ENCODE measurements around the gene PWWP2B.
"Not testable (repeated sequence)": the region's sequence is repeated elsewhere in the genome, so short reads cannot be mapped to it uniquely, and the experiment has no call there.

Gene PWWP2B

DNA sequence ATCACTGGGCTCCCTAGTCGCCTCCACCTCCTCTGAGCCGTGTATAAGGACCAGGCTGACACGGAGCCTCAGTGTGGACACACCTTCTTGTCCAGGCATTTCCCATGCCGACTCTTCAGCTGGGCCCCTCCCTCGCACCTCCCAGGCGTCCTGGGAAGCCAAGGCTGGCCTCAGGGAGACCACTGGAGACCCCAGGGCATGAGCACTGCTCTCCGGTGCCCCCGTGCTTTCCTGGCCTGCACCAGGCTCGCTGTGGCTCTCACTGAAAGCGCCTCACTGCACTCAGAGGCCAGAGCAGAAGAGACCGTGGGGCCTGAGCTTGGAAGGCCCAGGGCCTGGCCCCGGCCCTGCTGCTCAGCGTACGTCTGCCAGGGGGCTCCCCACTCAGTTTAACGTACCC is 33.6 kb upstream of the PWWP2B start:
- no peak for DNase-seq

DNA sequence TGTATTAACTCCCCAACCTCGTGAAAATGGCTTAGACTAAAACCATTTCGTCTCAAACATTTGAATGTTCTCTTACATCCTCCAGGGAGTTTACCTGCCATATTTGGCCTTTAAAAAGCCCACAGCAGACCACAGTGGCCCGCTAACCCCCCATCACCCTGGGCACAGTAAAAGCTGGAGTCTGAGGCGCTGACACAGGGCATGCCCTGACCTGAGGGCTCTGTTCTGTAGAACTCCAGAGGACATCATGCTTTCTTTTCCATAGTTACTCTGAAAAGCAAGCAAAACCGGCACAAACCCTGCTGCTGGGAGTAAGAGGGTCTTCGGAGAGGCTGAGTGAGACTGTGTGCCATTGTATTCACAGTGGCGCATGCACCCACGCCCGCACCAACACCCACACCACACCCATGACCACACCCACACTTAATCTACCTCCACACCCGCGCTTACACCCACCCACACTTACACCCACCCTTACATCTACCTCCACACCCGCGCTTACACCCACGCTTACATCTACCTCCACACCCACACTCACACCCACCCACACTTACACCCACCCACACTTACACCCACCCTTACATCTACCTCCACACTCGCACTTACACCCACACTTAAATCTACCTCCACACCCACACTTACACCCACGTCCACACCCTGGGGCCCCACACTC is 32.9 kb upstream of the PWWP2B start:
- DNase-seq = peak in 41 of 56 donors; percentile 4 to 90 (median 34)

DNA sequence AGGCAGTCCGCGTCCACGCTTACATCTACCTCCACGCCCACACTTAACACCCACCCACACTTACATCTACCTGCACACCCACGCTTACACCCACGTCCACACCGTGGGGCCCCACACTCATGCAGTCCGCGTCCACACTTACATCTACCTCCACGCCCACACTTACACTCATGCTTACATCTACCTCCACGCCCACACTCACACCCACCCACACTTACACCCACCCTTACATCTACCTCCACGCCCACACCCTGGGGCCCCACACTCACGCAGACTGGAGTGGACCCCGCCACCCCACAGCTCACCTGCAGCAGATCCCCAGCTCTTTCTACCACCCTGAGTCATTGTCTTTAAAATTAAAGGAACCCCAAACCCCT is 32.4 kb upstream of the PWWP2B start:
- peak in 10 of 56 donors; percentile 2 to 91 (median 25) for DNase-seq

DNA sequence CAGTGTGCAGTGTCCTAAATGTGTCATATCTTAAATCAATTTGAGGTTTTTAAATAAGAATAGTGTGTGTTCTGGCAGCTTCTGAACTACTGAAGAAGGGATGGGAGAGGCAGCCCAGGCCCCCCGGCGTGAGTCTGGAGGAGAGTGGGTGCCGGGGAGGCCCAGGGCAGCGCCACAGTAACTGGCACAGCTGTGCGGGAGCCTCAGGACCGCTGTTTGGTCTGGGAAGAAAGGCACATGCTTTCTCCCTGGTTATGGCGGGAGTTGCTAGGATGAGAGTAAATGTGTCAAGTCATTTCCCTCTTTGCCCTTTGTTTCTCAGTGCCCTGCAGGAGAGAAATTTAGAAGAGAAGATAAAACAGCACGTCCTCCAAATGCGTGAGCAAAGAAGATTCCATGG is 31.9 kb upstream of the PWWP2B start:
- DNase-seq = no peak

DNA sequence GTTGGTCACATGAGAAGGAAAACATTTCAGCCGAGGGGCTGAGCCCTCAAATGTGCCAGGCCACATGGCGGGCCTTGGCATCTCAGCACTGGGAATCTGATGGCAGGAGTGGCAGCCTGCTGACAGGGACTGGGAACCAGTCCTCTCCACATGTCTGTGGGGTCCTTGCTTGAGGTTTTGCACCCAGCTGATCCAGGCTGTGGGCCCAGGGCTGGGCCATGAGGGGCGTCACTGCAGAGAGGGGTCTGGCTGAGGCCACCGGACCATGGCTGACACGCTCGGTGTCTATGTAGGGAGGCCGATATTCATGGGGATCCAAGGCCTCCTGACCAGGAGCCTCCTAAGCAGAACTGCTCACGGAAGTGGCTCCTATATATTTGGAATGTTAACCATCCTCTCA is 31.0 kb upstream of the PWWP2B start:
- DNase-seq = no peak

DNA sequence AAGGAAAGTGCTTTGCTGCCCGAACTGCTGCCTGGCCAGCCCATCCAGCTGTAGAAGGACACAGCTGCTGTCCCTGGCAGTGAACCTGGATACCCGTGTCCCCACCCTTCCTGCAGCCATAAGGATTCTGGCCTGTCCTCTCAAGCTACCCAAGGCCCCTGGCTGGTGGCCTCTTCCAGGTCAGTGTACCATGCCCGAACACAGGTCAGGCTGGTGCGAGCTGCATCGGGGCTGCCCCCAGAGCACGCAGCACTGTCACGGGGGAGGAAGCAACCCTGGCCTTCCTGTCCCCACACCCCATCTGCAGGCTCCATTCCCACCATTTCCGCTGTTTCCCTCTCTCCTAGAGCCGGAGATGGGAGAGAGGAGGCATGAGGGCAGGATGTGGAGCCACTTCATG is 30.5 kb upstream of the PWWP2B start:
- no peak for DNase-seq

DNA sequence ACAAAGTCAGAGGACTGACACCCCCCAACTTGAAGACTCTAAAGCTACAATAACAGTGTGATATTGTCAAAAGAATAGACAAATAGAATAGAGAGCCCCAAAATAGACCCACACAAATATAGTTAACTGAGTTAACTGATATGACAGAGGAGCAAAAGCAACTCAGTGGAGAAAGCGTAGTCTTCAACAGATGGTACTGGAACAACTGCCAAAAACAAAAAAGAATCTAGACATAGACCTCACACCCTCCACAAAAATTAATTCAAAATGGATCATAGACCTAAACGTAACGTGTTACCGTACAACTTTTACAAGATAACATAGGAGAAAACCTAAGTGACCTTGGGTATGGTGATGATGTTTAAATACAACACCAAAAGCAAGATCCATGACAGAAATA is 28.6 kb upstream of the PWWP2B start:
- no peak for DNase-seq

DNA sequence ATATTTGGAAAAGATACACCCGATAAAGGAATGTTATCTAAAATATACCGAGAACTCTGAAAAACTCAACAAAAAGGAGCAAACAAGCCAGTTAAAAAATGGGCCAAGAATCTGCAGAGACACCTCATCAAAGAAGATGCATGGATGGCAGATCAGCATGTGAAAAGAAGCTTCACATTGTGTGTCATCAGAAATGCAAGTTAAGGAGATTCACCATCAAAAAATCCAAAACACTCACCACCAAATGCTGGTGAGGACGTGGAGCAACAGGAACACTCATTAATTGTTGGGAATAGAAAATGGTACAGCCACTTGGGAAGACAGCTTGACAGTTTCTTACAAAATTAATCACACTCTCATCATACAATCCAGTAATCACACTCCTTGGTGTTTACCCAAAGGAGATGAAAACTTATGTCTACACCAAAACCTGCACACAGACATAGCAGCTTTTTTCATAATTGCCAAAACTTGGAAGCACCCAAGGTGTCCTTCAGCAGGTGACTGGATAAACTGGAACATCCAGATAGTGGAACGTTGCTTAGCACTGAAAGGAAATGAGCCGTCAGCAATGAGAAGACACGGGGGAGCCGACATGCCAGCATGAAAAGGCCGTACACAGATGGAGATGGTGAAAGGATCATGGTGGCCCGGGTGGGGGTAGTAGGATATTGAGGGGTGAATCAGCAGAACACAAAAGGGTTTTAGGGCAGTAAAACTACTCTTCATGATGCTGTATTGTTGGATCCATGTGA is 27.9 kb upstream of the PWWP2B start:
- DNase-seq = no peak

DNA sequence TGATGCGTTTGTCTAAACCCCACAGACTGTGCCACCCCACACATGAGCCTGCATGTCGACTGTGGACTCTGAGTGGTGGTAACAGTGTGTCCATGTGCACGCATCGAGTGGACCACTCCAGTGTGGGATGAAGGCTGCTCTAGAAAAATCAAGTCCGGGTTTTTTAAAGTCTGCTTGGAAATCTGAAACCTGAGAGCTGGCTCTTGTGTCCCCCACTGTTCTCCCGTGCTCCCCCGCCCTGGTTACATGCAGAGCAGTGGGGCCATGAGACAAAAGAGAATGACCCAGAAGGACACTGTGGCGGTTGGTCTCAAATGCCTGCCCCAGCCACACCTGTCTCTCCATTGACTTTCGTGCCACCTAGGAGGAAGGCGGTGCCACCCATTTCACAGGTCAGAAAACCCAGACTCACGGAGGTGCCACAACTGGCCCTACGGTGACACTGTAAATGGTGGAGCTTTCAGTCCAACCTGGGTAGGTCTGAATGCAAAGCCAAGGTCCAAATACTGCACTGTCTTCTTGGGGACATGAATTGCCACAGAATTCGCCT is 27.3 kb upstream of the PWWP2B start:
- no peak for DNase-seq

DNA sequence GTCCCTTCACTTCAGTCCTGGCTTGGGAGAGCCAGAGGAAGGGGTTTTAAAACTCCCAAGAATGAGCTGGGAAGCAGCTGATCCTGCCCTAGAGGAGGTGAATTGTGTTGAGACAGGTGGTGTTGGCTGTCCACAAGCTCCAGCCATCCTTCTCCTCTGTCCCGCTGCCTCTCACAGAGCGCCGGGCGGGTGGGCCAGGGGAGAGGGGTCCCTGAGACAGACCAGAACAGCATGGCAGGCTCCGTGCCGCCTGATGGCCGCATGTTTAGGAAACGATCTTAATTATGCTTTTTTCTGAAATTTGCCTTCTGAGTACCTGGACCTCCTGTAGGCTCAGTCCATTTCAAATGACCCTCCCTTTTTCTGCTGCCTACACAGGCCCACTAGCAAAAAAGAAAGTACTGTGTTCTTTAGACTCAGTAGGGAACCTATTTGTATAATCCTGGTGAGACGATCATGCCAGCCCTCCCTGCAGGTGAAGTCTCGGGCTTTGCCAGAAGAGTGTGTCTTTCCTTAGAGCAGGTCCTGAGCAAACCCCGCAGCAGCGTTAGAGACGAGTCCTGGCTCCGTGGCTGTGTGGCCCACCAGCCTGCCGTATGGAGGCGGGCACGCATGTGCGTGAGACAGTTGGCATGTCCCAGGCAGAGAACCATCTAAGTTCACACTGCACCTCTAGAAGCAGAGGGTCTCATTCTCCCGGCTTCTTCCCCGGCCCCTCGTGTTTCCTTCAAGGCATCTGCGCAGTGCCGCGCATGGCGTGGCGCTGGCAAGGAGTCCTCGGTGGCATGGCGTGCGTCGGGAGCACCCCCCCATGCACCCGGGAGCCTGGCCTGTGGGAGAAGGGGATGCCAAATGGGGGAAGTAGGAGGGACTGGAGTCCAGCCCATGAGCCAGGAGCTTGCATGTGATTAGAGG is 26.3 kb upstream of the PWWP2B start:
- DNase-seq = no peak

DNA sequence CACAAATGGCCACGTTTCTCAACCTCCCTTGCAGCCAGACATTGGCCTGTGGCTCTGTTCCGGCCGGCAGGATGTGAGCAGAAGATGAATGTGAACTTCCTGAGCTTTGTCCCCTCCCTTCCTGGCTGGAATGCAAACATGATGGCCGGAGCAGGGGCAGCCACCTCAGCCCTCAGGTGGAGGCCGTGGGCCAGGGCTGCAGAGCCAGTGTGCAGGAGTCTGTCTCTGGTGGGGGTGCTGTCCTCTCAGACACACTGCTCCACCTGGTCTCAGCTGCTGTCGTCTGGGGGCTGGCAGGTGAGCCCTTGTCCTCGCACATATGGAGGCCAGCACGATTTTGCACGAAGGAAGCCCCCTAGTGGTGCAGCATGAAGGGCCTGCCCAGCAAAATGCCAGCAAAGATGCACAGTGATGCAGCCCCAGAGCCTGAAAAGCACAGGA is 25.3 kb upstream of the PWWP2B start:
- no peak for DNase-seq

DNA sequence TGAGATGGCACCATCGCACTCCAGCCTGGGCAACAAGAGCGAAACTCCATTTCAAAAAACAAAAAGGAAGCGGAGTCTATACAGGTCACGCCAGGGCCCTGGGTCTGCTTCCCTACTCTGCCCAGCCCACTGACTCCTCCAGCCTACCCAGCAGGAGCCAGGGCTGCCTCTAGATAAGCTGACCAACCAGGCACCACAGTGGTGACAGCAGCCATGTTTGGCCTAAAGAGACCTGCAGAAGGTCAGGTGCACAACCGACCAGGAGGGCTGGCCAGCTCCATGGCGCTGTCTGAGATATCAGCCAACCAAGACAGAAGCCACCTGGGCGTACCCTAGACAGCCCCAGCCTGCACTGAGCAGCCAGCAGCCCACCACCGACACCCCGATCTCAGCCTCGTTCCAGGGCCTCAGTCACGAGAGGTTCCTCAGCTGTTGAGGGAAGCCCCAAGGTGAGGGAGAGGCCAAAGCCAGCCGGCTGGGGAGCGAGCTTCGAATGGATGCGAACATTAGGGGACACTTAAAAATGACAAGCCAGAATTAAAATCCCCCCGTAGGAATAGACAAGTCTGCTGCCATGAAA is 24.4 kb upstream of the PWWP2B start:
- DNase-seq = no peak

DNA sequence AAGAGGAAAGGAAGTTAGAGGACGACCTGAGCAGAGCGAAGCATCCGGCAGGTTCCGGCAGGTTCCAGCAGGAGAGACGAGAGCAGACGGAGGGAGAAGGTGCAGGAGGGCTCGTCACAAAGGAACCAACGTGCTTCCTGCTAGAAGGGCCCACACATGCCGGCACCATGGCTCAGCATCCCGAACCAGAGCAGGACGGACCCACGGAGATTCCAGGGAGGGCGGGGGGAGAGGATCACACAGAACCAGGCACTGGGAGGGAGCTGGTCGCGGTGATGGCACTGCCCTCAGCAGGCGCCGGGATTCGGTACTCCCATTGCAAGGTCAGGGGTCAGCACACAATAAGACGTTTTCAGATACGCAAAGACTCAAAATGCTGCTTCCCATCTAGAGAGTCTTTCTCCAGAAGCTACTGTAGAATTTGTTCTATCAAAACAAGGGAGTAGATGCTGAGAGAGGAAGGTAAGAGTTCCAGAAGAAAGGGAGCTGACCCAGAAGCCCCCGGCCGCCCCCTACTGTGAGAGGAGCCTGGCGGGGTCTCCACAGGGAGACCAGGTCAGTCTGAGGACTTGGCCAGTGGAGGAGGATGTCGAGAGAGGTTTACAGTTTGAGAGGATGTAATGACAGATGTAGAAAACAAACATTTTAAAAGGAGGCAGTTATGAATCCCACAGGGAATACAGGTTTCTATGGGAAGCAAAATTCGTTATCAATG is 23.6 kb upstream of the PWWP2B start:
- no peak for DNase-seq

DNA sequence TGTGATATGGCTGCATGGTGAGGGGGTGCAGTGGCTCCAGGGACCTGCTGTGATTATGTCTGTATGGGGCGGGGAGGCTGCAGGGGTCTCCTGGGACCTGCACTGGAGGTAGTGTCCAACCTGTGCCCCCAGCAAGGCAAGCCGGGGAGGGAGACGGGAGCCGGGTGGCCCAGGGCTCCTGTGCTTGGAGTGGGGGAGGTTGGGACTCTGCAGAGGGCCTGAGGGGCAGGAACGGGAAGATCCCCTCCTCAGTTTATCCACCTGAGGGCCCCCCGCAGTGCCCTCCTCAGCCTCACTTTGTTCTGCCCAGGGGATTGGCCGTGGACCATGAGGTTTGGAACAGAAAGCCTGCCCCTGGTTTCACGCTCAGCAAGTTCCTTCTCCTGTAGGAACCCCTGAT is 22.8 kb upstream of the PWWP2B start:
- DNase-seq = no peak

DNA sequence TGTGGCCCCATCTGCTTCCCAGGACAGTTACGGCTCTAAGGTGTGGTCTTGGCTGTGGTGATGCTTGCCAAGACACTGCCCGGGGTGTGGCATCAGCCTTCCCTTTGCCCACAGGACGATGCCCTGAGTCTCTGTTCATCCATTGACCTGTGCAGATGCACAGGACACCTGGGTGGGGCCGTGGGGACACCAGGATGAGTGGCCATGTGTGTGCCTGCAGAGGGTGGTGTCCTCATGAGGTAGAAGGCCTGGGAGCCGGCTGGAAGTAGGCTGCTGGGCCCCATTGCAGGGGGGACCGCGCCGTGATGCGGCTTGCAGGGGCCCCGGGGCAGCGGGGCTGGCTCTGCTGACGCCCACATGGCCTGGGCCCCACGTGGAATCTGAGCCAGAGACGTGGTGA is 22.4 kb upstream of the PWWP2B start:
- no peak for DNase-seq

DNA sequence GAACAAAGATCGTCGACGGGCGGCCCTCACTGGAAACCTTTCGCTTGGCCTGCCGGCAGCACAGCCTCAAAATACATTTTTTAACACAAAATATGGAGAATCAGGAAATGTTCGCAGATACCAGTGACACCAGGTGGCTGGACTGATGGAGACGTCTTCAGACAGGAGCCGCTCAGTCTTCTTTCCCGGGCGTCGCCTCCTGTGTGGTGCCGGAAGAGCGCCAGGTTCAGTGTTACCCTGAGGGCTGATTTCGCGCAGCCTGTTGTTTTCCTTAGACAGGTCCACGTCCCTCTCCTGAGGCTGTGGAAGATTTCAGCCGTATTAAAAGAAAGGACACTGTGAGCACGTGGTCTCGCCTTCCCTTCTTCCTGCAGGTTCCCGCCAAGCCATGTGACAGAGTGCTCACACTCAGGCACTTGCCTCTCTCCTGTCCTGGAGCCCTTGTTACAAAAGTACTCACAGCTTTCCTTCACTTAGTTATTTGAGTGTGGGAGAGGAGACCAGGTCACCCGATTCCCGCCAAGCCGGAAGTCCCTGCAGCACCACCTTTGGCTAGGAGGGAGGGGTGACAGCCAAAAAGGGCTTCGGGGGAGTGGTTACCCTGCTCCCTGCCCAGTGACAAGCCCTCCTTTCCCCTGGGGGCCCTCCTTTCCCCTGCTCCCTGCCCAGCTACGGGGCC is 21.7 kb upstream of the PWWP2B start:
- DNase-seq = no peak

DNA sequence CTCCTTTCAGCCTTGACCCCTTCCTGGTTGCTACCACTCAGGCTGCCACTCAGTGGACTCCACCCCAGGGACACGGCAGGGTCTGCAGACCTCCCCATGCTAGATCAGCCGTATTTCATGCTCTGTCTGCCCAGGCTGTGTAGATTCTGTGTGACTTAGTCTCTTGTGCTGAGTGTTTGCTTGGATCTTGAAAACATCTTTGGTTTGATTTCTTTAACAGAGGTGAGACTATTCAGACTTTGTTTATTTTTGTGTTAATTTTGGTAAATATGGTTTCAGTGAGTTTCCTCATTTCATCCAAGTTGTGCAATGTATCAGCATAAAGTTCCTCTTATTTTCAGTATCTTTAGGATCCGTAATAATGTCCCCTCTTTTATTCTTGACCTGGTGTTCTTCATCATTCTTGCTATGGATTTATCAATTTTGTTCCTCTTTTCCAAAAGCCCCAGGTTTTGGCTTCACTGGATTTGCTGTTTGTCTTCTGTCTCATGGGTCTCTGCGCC is 21.2 kb upstream of the PWWP2B start:
- no peak for DNase-seq

DNA sequence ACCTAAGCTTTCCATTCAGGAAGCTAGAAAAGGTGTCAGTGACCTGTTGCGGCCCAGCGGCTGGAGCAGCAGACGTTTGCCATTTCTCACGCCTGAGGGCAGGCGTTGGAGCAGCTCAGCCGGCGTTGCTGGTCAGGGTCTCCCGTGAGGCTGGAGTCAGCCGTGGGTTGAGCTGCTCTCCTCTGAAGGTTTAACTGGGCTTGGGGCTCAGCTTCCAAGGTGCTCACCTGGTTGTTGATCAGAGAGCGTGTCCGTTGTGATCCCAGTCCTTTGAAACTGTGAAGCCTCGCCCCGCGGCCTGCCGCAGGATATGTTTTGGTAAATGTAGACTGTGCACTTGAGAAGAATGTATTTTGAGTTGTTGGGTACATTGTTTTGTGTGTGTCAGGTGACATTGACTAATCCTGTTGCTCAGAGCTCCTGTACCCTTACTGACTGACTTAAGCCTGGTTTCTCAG is 20.6 kb upstream of the PWWP2B start:
- DNase-seq = no peak

DNA sequence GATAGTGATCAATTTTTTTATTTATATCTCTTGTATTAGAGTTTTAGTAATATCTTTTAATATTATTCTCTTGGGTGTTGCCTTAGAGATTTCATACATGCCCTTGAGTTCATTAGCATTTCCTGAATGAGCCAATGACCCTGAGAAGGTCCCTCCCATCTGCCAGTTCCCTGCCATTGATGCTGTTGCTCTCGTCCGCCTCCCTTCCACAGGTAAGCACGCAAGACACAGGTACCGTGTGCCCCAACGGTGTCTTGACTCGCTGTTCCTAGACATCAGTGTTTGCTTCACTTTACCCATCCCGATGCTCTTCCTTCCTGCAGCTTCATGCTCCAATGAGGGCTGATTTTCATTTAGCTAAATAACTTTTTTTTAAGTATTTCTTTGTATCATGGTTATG is 19.7 kb upstream of the PWWP2B start:
- no peak for DNase-seq

DNA sequence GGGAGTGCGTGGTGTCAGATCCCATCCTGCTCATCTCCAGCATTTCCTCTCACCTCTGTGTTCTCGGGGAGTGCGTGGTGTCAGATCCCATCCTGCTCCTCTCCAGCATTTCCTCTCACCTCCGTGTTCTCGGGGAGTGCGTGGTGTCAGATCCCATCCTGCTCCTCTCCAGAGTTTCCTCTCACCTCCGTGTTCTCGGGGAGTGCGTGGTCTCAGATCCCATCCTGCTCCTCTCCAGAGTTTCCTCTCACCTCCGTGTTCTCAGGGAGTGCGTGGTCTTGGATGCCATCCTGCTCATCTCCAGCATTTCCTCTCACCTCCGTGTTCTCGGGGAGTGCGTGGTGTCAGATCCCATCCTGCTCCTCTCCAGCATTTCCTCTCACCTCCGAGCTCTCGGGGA is 18.0 kb upstream of the PWWP2B start:
- not testable (repeated sequence) for DNase-seq
